ENCODE results near the gene KCNG2. TPM values are rescaled to one million over a fixed set of nuclear protein-coding genes. Genes with fewer than 3 reads are reported as not detected.

The KCNG2 gene
- polyA plus RNA-seq, 1 donor from 2014 or later: not detected

DNA sequence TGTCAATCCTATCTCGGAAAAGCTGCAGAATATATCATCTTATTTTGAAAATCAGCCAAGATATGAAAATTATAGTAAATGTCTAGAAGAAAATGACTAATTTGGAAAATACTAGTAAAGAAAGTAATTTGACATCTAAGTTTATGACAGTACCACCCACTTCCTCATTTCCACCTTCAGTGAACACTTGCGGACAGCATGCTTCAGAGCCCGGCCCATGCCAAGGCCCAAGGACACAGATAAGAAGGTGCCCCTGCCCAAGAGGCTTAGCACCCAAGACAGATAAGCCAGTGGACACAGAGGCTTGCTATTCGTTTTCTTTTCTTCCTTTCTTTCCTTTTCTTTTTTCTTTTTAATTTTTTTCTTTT, 4.8 kb upstream of the KCNG2 start:
- H3K27ac ChIP-seq (ENCODE audit: low read length): no peak overlapping the region
- peaks cover 35% of the 10 kb centered on the region for H3K27me3 ChIP-seq (ENCODE audit: insufficient read depth, low read depth, low read length)
- H2AFZ ChIP-seq (ENCODE audit: low read depth, low read length): no peak overlapping the region
- no peak for TF ChIP-seq RAD21 (conservative IDR thresholded peaks at IDR 0.05)
- no peak for TF ChIP-seq SMC3 (conservative IDR thresholded peaks at IDR 0.05; ENCODE audit: poor library complexity)
- no peak for TF ChIP-seq POLR2AphosphoS5 (IDR thresholded peaks at IDR 0.05)
- TF ChIP-seq EP300 (conservative IDR thresholded peaks at IDR 0.05; ENCODE audit: poor library complexity, severe bottlenecking): no peak
- TF ChIP-seq TAF1 (IDR thresholded peaks at IDR 0.05; ENCODE audit: low read depth): no peak
- TF ChIP-seq MXI1 (conservative IDR thresholded peaks at IDR 0.05; ENCODE audit: poor library complexity, severe bottlenecking): no peak
- TF ChIP-seq EZH2 (IDR thresholded peaks at IDR 0.05; ENCODE audit: borderline replicate concordance, insufficient read depth, low read length, poor library complexity, severe bottlenecking): no peak
- TF ChIP-seq, protein P1, sequence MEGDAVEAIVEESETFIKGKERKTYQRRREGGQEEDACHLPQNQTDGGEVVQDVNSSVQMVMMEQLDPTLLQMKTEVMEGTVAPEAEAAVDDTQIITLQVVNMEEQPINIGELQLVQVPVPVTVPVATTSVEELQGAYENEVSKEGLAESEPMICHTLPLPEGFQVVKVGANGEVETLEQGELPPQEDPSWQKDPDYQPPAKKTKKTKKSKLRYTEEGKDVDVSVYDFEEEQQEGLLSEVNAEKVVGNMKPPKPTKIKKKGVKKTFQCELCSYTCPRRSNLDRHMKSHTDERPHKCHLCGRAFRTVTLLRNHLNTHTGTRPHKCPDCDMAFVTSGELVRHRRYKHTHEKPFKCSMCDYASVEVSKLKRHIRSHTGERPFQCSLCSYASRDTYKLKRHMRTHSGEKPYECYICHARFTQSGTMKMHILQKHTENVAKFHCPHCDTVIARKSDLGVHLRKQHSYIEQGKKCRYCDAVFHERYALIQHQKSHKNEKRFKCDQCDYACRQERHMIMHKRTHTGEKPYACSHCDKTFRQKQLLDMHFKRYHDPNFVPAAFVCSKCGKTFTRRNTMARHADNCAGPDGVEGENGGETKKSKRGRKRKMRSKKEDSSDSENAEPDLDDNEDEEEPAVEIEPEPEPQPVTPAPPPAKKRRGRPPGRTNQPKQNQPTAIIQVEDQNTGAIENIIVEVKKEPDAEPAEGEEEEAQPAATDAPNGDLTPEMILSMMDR (IDR thresholded peaks at IDR 0.05; ENCODE audit: poor library complexity, severe bottlenecking): no peak
- TF ChIP-seq, protein P2, sequence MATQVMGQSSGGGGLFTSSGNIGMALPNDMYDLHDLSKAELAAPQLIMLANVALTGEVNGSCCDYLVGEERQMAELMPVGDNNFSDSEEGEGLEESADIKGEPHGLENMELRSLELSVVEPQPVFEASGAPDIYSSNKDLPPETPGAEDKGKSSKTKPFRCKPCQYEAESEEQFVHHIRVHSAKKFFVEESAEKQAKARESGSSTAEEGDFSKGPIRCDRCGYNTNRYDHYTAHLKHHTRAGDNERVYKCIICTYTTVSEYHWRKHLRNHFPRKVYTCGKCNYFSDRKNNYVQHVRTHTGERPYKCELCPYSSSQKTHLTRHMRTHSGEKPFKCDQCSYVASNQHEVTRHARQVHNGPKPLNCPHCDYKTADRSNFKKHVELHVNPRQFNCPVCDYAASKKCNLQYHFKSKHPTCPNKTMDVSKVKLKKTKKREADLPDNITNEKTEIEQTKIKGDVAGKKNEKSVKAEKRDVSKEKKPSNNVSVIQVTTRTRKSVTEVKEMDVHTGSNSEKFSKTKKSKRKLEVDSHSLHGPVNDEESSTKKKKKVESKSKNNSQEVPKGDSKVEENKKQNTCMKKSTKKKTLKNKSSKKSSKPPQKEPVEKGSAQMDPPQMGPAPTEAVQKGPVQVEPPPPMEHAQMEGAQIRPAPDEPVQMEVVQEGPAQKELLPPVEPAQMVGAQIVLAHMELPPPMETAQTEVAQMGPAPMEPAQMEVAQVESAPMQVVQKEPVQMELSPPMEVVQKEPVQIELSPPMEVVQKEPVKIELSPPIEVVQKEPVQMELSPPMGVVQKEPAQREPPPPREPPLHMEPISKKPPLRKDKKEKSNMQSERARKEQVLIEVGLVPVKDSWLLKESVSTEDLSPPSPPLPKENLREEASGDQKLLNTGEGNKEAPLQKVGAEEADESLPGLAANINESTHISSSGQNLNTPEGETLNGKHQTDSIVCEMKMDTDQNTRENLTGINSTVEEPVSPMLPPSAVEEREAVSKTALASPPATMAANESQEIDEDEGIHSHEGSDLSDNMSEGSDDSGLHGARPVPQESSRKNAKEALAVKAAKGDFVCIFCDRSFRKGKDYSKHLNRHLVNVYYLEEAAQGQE (IDR thresholded peaks at IDR 0.05; ENCODE audit: borderline replicate concordance): no peak
- H3K9me3 ChIP-seq (ENCODE audit: low read length): no peaks in the 10 kb centered on the region
- no peaks in the 10 kb centered on the region for H3K36me3 ChIP-seq (ENCODE audit: insufficient read depth, low read length)
- H3K4me3 ChIP-seq (ENCODE audit: low read length): no peak overlapping the region
- H3K9ac ChIP-seq (ENCODE audit: low read length): no peak overlapping the region
- H3K4me2 ChIP-seq (ENCODE audit: low read length): no peak overlapping the region
- H3K9me2 ChIP-seq (ENCODE audit: insufficient read depth, low read length): no peaks in the 10 kb centered on the region
- no peaks in the 10 kb centered on the region for H4K20me1 ChIP-seq (ENCODE audit: insufficient read depth)
- H3F3A ChIP-seq (ENCODE audit: insufficient read depth, low read length, poor library complexity, severe bottlenecking): no peaks in the 10 kb centered on the region
- no peaks in the 10 kb centered on the region for H3K79me2 ChIP-seq (replicated peaks; ENCODE audit: insufficient read depth, low read length)

DNA sequence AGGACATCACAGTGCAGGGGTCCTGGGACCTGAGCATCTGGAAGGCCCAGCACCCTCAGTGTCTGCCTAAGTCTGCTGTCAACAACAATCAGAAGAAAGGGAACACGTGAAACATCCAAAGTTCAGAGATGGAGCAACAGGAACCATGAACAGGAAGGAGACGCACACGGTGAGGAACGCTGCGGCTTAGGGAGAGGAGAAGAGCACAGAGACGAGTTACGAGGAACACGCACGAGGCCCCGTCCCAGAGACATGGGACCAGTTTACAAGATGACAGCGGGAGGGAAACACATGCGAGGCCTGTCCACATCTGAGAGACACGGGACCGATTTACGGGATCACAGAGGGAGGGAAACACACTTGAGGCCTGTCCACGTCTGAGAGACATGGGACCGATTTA, 2.9 kb upstream of the KCNG2 start:
- H3K4me3 ChIP-seq (ENCODE audit: low read length): no peak overlapping the region
- no peaks in the 10 kb centered on the region for H3K79me2 ChIP-seq (replicated peaks; ENCODE audit: insufficient read depth, low read length)
- no peaks in the 10 kb centered on the region for H3K36me3 ChIP-seq (ENCODE audit: insufficient read depth, low read length)
- H3K9me2 ChIP-seq (ENCODE audit: insufficient read depth, low read length): no peaks in the 10 kb centered on the region
- no peaks in the 10 kb centered on the region for H3F3A ChIP-seq (ENCODE audit: insufficient read depth, low read length, poor library complexity, severe bottlenecking)
- H3K27ac ChIP-seq (ENCODE audit: low read length): no peak overlapping the region
- H3K9me3 ChIP-seq (ENCODE audit: low read length): no peaks in the 10 kb centered on the region
- H3K9ac ChIP-seq (ENCODE audit: low read length): no peak overlapping the region
- TF ChIP-seq, protein P1 (IDR thresholded peaks at IDR 0.05; ENCODE audit: poor library complexity, severe bottlenecking): no peak
- TF ChIP-seq EZH2 (IDR thresholded peaks at IDR 0.05; ENCODE audit: borderline replicate concordance, insufficient read depth, low read length, poor library complexity, severe bottlenecking): no peak
- no peaks in the 10 kb centered on the region for H4K20me1 ChIP-seq (ENCODE audit: insufficient read depth)
- no peak overlapping the region for H2AFZ ChIP-seq (ENCODE audit: low read depth, low read length)
- H3K4me2 ChIP-seq (ENCODE audit: low read length): no peak overlapping the region
- peaks cover 38% of the 10 kb centered on the region for H3K27me3 ChIP-seq (ENCODE audit: insufficient read depth, low read depth, low read length)
